ENCODE data around the gene LILRB5. TPM values are rescaled to one million over a fixed set of nuclear protein-coding genes. Genes with fewer than 3 reads are reported as not detected.

Gene LILRB5
- total RNA-seq, 1 experiment from 2014 or later = not detected

- CTCF ChIA-PET = no interaction called here
- POLR2A ChIA-PET (ENCODE audit: low non-redundant PET) = no interaction called here
- peaks cover 27% of the 10 kb centered on the region for H3K27me3 ChIP-seq (replicated peaks; ENCODE audit: insufficient read depth, low read depth, low read length, poor library complexity)
- intact Hi-C loops (cut with micrococcal nuclease; ENCODE audit: unreplicated experiment) = no loop called here
- H3K4me3 ChIP-seq (ENCODE audit: low read depth, low read length, poor library complexity, severe bottlenecking) = no peak overlapping the region
- no peaks in the 10 kb centered on the region for H3K9me3 ChIP-seq (ENCODE audit: low read depth, low read length, poor library complexity, severe bottlenecking)
- no TSS peak for BruUV-seq (replicated peaks)
- TF ChIP-seq EZH2 (IDR thresholded peaks at IDR 0.05; ENCODE audit: borderline replicate concordance, low read depth, low read length, poor library complexity, severe bottlenecking) = no peak
- TF ChIP-seq CTCF (conservative IDR thresholded peaks at IDR 0.05; ENCODE audit: low read depth, low read length) = no peak
- H3K36me3 ChIP-seq (ENCODE audit: insufficient read depth, low read length, poor library complexity, severe bottlenecking) = no peaks in the 10 kb centered on the region
- no peak for DNase-seq (ENCODE audit: low spot score)
- H3K27ac ChIP-seq (ENCODE audit: low read depth, low read length, poor library complexity, severe bottlenecking) = no peak overlapping the region
- H3K4me1 ChIP-seq (ENCODE audit: insufficient read depth, low read length, poor library complexity, severe bottlenecking) = no peaks in the 10 kb centered on the region
Measured at GRCh38 chr19:54255105-54255775, 1.8 kb downstream of the LILRB5 start.

- Histone ChIP-seq H3K36me3 (ENCODE audit: insufficient read depth, low read length, poor library complexity, severe bottlenecking) (no peaks in the 10 kb centered on the region), H3K4me3 (ENCODE audit: low read depth, low read length, poor library complexity, severe bottlenecking) (no peak overlapping the region), H3K27ac (ENCODE audit: low read depth, low read length, poor library complexity, severe bottlenecking) (no peak overlapping the region), H3K27me3 (replicated peaks; ENCODE audit: insufficient read depth, low read depth, low read length, poor library complexity) (peaks cover 32% of the 10 kb centered on the region), H3K9me3 (ENCODE audit: low read depth, low read length, poor library complexity, severe bottlenecking) (no peaks in the 10 kb centered on the region), H3K4me1 (ENCODE audit: insufficient read depth, low read length, poor library complexity, severe bottlenecking) (no peaks in the 10 kb centered on the region)
- POLR2A ChIA-PET (ENCODE audit: low non-redundant PET) = no interaction called here
- TF ChIP-seq CTCF (conservative IDR thresholded peaks at IDR 0.05; ENCODE audit: low read depth, low read length) = no peak
- no peak for TF ChIP-seq EZH2 (IDR thresholded peaks at IDR 0.05; ENCODE audit: borderline replicate concordance, low read depth, low read length, poor library complexity, severe bottlenecking)
- intact Hi-C loops (cut with micrococcal nuclease; ENCODE audit: unreplicated experiment) = no loop called here
- BruUV-seq (replicated peaks) = no TSS peak
- no peak for DNase-seq (ENCODE audit: low spot score)
- CTCF ChIA-PET = no interaction called here
Measured at GRCh38 chr19:54254195-54254906, 2.7 kb downstream of the LILRB5 start.

GRCh38 chr19:54253331-54254194 lies 3.5 kb downstream of the LILRB5 start:
- Histone ChIP-seq H3K27me3 (replicated peaks; ENCODE audit: insufficient read depth, low read depth, low read length, poor library complexity) (peaks cover 34% of the 10 kb centered on the region), H3K4me3 (ENCODE audit: low read depth, low read length, poor library complexity, severe bottlenecking) (no peak overlapping the region), H3K36me3 (ENCODE audit: insufficient read depth, low read length, poor library complexity, severe bottlenecking) (no peaks in the 10 kb centered on the region), H3K9me3 (ENCODE audit: low read depth, low read length, poor library complexity, severe bottlenecking) (no peaks in the 10 kb centered on the region), H3K4me1 (ENCODE audit: insufficient read depth, low read length, poor library complexity, severe bottlenecking) (no peaks in the 10 kb centered on the region), H3K27ac (ENCODE audit: low read depth, low read length, poor library complexity, severe bottlenecking) (no peak overlapping the region)
- no peak for DNase-seq (ENCODE audit: low spot score)
- ChIA-PET POLR2A (ENCODE audit: low non-redundant PET) (no interaction called here), CTCF (no interaction called here)
- TF ChIP-seq CTCF (conservative IDR thresholded peaks at IDR 0.05; ENCODE audit: low read depth, low read length) (no peak), EZH2 (IDR thresholded peaks at IDR 0.05; ENCODE audit: borderline replicate concordance, low read depth, low read length, poor library complexity, severe bottlenecking) (no peak)
- intact Hi-C loops (cut with micrococcal nuclease; ENCODE audit: unreplicated experiment) = no loop called here
- no TSS peak for BruUV-seq (replicated peaks)
